HuH-7.5 (cell line): ENCODE data around the gene KCTD11.

Experiments used
- DNase-seq: peaks from one replicate; pipeline ENCODE4 v3.0.0; 2011; ENCODE audit warnings: low spot score

KCTD11 gene

GRCh38 chr17:7379134-7379533, 27.2 kb downstream of the KCTD11 start:
- DNase-seq: no peak

GRCh38 chr17:7380321-7380720, 28.4 kb downstream of the KCTD11 start:
- DNase-seq: no peak

GRCh38 chr17:7380855-7381683, 29.1 kb downstream of the KCTD11 start, which contains the start of gene TNK1:
TNK1 (plus strand) TSS chr17:7381089; CDS start chr17:7382927, 1,838 bp downstream.
- DNase-seq: peak; percentile 70

DNA sequence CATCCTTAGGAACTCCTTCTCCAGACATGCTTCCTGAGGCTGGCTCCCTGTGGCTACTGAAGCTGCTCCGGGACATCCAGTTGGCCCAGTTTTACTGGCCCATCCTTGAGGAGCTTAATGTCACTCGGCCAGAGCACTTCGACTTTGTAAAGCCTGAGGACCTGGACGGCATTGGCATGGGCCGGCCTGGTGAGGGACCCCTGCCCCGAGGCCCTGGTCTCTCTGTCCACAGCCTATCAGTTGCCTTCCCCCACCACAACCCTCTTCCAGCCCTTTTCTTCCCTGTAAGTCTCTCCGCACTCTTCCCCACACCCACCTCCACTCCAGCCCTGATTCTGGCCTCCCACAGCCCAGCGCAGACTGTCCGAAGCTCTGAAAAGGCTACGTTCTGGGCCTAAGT, 30.9 kb downstream of the KCTD11 start:
- no peak for DNase-seq

DNA sequence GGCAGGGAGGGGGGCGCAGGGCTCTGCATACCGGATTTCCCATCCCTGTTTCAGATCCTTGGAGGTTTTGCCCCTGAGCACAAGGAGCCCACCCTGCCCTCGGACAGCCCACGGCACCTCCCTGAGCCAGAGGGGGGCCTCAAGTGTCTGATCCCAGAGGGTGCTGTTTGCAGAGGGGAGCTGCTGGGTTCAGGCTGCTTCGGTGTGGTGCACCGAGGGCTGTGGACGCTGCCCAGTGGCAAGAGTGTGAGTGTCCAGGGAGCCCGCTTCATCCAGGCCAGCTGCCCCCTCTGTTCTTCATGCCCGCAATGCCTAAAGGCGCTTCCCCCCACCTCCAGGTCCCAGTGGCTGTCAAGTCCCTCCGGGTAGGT, 31.4 kb downstream of the KCTD11 start:
- DNase-seq: no peak

- no peak for DNase-seq
These were observed 32.0 kb downstream of the KCTD11 start for GRCh38 chr17:7383742-7384488.

DNA sequence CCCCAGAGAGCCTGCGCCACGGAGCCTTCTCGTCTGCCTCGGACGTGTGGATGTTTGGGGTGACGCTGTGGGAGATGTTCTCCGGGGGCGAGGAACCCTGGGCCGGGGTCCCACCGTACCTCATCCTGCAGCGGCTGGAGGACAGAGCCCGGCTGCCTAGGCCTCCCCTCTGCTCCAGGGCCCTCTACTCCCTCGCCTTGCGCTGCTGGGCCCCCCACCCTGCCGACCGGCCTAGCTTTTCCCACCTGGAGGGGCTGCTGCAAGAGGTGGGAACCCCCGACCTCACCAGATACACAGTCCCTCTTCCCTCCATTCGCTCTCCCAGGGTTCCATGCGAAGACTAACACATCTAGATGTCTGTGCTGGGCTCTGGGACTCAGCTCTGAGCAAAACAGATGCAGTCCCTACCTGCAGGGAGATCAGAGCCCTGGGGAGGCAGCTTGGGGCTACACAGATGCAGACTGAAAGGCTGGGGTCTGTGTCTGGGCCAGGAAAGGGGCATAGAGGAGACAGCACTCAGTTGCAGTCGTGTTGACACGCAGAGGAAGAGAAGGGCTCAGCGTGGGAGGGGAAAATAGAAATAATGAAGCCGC, 32.6 kb downstream of the KCTD11 start:
- DNase-seq: no peak

- DNase-seq: no peak
These were observed 36.9 kb downstream of the KCTD11 start for GRCh38 chr17:7388856-7389255.

GRCh38 chr17:7389924-7390910, 38.3 kb downstream of the KCTD11 start:
- no peak for DNase-seq

DNA sequence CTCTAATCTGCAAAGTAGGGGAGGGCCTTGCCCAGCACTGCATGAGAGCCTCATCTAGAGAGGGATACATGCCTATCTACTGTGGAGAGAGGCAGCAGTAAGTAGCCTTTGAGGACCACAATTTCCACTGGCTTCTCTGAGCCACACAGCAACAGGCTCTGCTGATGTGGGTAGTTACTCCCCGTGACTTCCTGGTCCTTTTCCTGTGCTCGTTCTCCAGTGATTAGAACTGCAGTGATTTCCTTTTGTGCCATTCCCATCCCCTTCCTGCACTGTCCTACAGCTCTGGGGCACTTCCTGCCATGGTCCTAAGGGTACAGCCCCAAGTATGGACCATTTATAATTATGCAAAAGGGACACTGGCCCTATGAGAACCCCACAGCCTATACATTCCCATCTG, 39.3 kb downstream of the KCTD11 start:
- no peak for DNase-seq

- no peak for DNase-seq
These were observed 41.0 kb downstream of the KCTD11 start for GRCh38 chr17:7392696-7393612.

DNA sequence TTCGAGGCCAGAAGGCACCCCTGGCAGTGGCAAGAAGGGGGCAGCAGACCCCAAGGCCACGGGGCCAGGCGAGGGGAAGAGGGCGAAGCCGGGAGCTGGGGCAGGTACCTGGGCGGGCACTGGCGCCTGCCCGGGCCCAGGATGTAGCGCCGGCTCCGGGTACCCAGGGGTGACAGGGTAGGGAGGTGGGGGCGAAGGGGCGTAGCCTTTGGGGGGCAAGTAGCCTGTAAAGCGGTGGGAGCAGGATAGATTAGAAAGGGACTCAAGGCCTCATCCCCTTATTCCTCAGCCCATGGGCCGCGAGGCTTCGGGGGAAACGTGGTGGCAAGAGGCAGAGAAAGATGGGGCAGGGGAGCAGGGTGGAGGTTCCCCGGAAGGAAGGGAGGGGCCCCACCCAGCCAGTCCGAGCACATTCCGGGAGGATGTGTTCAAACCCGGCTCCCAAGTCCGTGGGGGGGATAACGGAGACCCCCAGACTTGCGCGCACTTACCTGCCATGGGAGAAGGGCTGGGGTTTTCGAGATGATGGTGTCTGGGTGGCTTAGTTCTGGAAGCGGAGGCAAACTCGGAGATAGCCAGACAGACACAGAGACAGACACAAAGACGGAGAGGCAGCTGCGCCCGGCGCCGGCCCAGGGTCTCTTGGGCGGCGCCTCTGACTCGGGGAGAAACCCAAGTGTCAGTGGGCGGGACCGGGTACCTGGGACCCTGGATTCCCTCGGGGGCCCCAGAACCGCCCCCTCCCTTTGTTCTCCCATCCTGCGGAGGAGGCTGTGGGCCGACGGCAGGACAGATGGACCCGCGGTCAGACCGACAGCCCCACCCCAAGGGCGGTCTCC, 41.9 kb downstream of the KCTD11 start:
- no peak for DNase-seq

GRCh38 chr17:7394452-7395191, 42.7 kb downstream of the KCTD11 start, which contains the start of gene PLSCR3:
PLSCR3 (minus strand) TSS chr17:7394525; CDS start chr17:7394110, 415 bp downstream.
- peak; percentile 87 for DNase-seq

DNA sequence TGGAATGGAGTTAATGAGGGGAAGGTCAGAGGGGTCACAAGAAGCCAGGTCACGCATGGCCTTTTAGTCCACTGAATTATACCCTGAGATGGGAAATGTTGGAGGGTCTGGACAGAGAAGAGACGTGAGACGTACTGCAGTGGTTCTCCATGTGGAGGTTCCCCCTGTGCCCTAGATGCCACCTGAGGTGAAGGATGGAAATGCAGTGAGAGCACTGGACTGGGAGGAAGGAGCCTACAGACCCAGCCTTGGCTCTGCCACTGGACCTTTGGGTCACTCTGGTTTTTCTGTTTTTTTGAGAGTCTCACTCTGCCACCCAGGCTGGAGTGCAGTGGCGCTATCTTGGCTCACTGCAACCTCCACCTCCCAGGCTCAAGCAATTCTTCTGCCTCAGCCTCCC, 44.2 kb downstream of the KCTD11 start:
- no peak for DNase-seq

GRCh38 chr17:7398612-7399011, 46.6 kb downstream of the KCTD11 start:
- DNase-seq: no peak

DNA sequence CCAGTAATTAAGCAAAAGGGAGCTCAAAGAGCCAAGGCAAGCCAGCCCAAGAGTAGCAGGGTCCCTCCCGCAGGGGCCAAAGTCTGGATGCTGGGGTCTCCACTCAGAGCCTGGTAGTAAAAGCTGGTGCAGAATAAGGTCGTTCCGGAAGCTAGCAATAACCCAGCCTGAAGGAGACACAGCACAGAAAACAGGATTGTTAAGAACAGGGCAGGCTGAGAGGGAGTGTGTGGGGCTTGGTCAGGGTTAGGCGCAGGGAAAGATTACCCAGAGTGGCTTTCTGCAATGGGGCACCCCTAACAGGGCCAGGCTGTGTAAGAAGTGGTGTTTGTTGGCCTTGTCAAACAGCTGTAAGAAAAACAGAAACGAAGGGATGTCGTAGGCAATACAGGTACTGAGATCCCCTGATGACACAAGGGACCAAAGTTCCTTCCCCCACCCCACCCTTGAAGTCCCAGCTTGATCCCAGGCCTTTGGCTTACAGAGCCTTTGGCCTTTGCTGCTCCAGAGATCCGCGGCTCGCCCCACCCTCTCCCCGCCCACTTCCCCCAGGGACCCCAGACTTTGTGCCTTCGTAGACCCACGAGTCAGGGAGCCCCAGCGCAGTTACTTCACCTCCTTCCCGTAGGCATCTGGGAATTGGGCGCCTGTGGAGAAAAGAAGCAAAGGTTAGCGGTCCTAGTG, 51.2 kb downstream of the KCTD11 start:
- DNase-seq: no peak

- DNase-seq: peak; percentile 75
These were observed 51.7 kb downstream of the KCTD11 start for GRCh38 chr17:7403727-7403976.

DNA sequence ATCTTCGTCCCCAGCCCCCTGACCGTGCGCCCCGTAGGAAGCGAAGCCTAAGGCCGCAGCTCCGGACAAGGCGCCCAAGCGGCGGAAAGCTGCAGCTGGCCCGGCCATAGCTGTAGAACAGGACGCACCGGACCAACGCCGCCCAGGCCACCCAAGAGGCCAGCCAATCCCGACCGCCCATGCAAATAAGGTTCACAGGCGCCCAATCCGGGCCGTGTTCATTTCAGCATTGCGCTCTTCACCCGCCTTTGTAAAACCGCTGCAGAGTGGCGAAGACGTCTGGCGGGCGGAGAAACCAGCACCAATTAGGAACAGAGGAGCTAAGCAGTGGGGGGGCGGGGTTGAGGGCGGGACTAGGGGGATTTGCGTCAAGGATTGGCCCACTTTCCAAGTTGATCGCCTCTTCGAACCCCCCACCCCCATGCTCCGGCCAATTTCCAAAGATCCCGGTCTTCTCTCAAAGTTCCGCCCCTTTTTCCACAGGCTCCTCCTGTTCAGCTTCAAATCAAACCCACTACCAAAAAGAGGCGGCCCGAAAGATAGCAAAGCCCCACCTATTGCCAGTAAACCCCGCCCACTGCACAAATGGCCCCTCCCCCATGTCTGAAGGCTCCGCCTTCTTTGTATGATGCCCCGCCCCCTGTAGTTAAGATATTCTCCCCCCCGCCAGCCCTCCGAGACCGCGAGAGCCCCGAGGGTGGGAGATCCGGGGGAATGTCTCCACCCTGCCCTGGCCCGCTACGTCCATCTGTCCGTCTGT, 52.2 kb downstream of the KCTD11 start, which contains the start of gene TMEM256:
TMEM256 (minus strand) TSS at position 121 of the 760 bp plus-strand sequence; CDS start at position 108, 13 bp downstream.
- peak; percentile 96 for DNase-seq
